Thymus (tissue), 11 donors: ENCODE data around the gene GJD2. TPM values are rescaled to one million over a fixed set of nuclear protein-coding genes. Genes with fewer than 3 reads are reported as not detected.

ENCODE experiments used
- DNase-seq, 9 donors: peaks; one replicate each; pipeline ENCODE4 v3.0.0-alpha.2; 2013; ENCODE audit warnings: low spot score in 9 of 9, low read depth in 6 of 9, missing footprints in 1 of 9
- H3K27ac ChIP-seq, 2 donors: one replicate each; pipeline ENCODE4 v1.5.1; 2013; ENCODE audit warnings: control low read depth in 1 of 2, low read depth in 1 of 2, low read length in 1 of 2, mild to moderate bottlenecking in 1 of 2, moderate library complexity in 1 of 2
- H3K27me3 ChIP-seq, 2 donors: one replicate each; pipeline ENCODE4 v1.5.1; 2013; ENCODE audit warnings: low read length in 1 of 2; ENCODE audit not compliant: control insufficient read depth in 2 of 2, insufficient read depth in 1 of 2
- H3K36me3 ChIP-seq, 2 donors: one replicate each; pipeline ENCODE4 v1.5.1; 2013; ENCODE audit warnings: low read length in 1 of 2, mild to moderate bottlenecking in 1 of 2, moderate library complexity in 1 of 2; ENCODE audit not compliant: control insufficient read depth in 2 of 2, insufficient read depth in 2 of 2
- H3K4me1 ChIP-seq, 2 donors: one replicate each; pipeline ENCODE4 v1.5.1; 2013; ENCODE audit warnings: low read length in 2 of 2; ENCODE audit not compliant: control insufficient read depth in 2 of 2, insufficient read depth in 2 of 2
- H3K4me3 ChIP-seq, 2 donors: one replicate each; pipeline ENCODE4 v1.5.1; 2013; ENCODE audit warnings: low read length in 2 of 2, control low read depth in 1 of 2, mild to moderate bottlenecking in 1 of 2
- H3K9me3 ChIP-seq, 2 donors: one replicate each; pipeline ENCODE4 v1.5.1; 2013; ENCODE audit warnings: low read length in 1 of 2, mild to moderate bottlenecking in 1 of 2; ENCODE audit not compliant: control insufficient read depth in 2 of 2, insufficient read depth in 1 of 2
- WGBS: extraction: QIAGEN DNeasy Blood & Tissue Kit; methylation state at CpG from one replicate; pipeline ENCODE4 v1.1.7; 2013; 5-methylcytosine and 5-hydroxymethylcytosine counted together
- polyA plus RNA-seq: library from polyadenylated mRNA; stranded (reverse); fragments of 200-250 nt; gene quantifications from one replicate; pipeline ENCODE4 v1.2.3, GENCODE V29; 2013
- total RNA-seq: library from RNA; stranded (reverse); fragments of 120-200 nt; gene quantifications from one replicate; pipeline ENCODE4 v1.2.4, GENCODE V29; 2013
- donor health status: healthy.

GJD2 gene
- total and polyA plus RNA-seq, 2 donors = 0.14 to 0.32 TPM

- no peak for DNase-seq
- 75% methylated on average over 3 of the region's 3 CpGs for WGBS
- H3K9me3 ChIP-seq = no peaks in the 10 kb centered on the region
- H3K36me3 ChIP-seq = no peaks in the 10 kb centered on the region
- H3K27me3 ChIP-seq = no peaks in the 10 kb centered on the region
- no peak overlapping the region for H3K4me3 ChIP-seq
- H3K27ac ChIP-seq = no peak overlapping the region
- H3K4me1 ChIP-seq = no peaks in the 10 kb centered on the region
Observed at GRCh38 chr15:34737477-34737876, 17.3 kb downstream of the GJD2 start.

- Histone ChIP-seq H3K4me1 (no peaks in the 10 kb centered on the region), H3K27me3 (no peaks in the 10 kb centered on the region), H3K9me3 (no peaks in the 10 kb centered on the region), H3K36me3 (no peaks in the 10 kb centered on the region), H3K27ac (no peak overlapping the region), H3K4me3 (no peak overlapping the region)
- DNase-seq = no peak
- 81% methylated on average over 5 of the region's 5 CpGs for WGBS
Observed at GRCh38 chr15:34734303-34734702, 20.5 kb downstream of the GJD2 start.

- no peaks in the 10 kb centered on the region for H3K4me1 ChIP-seq
- H3K27me3 ChIP-seq = no peaks in the 10 kb centered on the region
- no peak overlapping the region for H3K4me3 ChIP-seq
- H3K9me3 ChIP-seq = no peaks in the 10 kb centered on the region
- WGBS = 98% methylated on average over 2 of the region's 2 CpGs
- DNase-seq = no peak
- no peaks in the 10 kb centered on the region for H3K36me3 ChIP-seq
- no peak overlapping the region for H3K27ac ChIP-seq
Observed at GRCh38 chr15:34733621-34734020, 21.2 kb downstream of the GJD2 start.

GRCh38 chr15:34732430-34732829 lies 22.4 kb downstream of the GJD2 start:
- no peak for DNase-seq
- Histone ChIP-seq H3K36me3 (no peaks in the 10 kb centered on the region), H3K9me3 (no peaks in the 10 kb centered on the region), H3K27me3 (no peaks in the 10 kb centered on the region), H3K4me1 (no peaks in the 10 kb centered on the region), H3K4me3 (no peak overlapping the region), H3K27ac (no peak overlapping the region)
- 88% methylated on average over 6 of the region's 6 CpGs for WGBS

GRCh38 chr15:34730701-34731100 lies 24.1 kb downstream of the GJD2 start:
- Histone ChIP-seq H3K4me3 (no peak overlapping the region), H3K27me3 (no peaks in the 10 kb centered on the region), H3K4me1 (no peaks in the 10 kb centered on the region), H3K36me3 (no peaks in the 10 kb centered on the region), H3K27ac (no peak overlapping the region), H3K9me3 (no peaks in the 10 kb centered on the region)
- 73% methylated on average over 3 of the region's 3 CpGs for WGBS
- DNase-seq = no peak

- H3K4me3 ChIP-seq = no peak overlapping the region
- no peaks in the 10 kb centered on the region for H3K9me3 ChIP-seq
- no peak for DNase-seq
- no peaks in the 10 kb centered on the region for H3K36me3 ChIP-seq
- H3K27me3 ChIP-seq = no peaks in the 10 kb centered on the region
- H3K27ac ChIP-seq = no peak overlapping the region
- no peaks in the 10 kb centered on the region for H3K4me1 ChIP-seq
- 53% methylated on average over 1 of the region's 1 CpG for WGBS
Observed at GRCh38 chr15:34729886-34730285, 24.9 kb downstream of the GJD2 start.

GRCh38 chr15:34729056-34729455 lies 25.7 kb downstream of the GJD2 start:
- H3K4me1 ChIP-seq = no peaks in the 10 kb centered on the region
- H3K36me3 ChIP-seq = no peaks in the 10 kb centered on the region
- H3K27ac ChIP-seq = no peak overlapping the region
- 85% methylated on average over 2 of the region's 2 CpGs for WGBS
- H3K27me3 ChIP-seq = no peaks in the 10 kb centered on the region
- DNase-seq = no peak
- H3K4me3 ChIP-seq = no peak overlapping the region
- no peaks in the 10 kb centered on the region for H3K9me3 ChIP-seq

GRCh38 chr15:34726406-34727100 lies 28.2 kb downstream of the GJD2 start:
- Histone ChIP-seq H3K27ac (no peak overlapping the region), H3K27me3 (peaks cover 8 to 16% of the 10 kb centered on the region in 2 donors), H3K9me3 (no peaks in the 10 kb centered on the region), H3K4me1 (no peaks in the 10 kb centered on the region), H3K36me3 (no peaks in the 10 kb centered on the region), H3K4me3 (no peak overlapping the region)
- 83% methylated on average over 2 of the region's 2 CpGs for WGBS
- DNase-seq = no peak

- Histone ChIP-seq H3K27me3 (peaks cover 8 to 22% of the 10 kb centered on the region in 2 donors), H3K4me3 (no peak overlapping the region), H3K36me3 (no peaks in the 10 kb centered on the region), H3K4me1 (no peaks in the 10 kb centered on the region), H3K27ac (no peak overlapping the region), H3K9me3 (no peaks in the 10 kb centered on the region)
- WGBS = 84% methylated on average over 2 of the region's 2 CpGs
- DNase-seq = no peak
Observed at GRCh38 chr15:34725556-34725955, 29.2 kb downstream of the GJD2 start.
